Suppressor macrophage treated with lipopolysaccharide for 1 hour (primary cell): ENCODE data around the gene ABCD2.
"Not testable (repeated sequence)": the region's sequence is repeated elsewhere in the genome, so short reads cannot be mapped to it uniquely, and the experiment has no call there.

Experiments used
- DNase-seq, 3 donors: peaks; one replicate each; pipeline ENCODE4 v3.0.0-alpha.2; 2020 to 2022

The ABCD2 gene

DNA sequence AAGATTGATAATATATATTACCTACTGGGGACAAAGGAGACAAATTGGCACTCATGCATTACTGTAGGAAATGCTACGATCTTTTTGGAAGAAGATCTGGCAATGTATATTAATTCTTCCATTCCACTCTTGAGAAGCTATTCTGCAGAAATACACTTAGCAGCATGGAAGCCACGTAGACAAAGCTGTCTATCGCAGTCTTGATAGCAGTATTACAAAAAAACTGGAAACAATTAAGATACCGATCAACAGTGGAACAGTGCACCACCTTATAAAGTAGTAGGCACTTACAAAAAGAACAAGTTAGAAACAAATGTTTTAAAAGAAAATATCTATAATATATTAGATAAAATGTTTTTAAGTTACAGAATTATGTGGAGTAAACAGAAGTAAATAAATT is 87.2 kb downstream of the ABCD2 start:
- no peak for DNase-seq

DNA sequence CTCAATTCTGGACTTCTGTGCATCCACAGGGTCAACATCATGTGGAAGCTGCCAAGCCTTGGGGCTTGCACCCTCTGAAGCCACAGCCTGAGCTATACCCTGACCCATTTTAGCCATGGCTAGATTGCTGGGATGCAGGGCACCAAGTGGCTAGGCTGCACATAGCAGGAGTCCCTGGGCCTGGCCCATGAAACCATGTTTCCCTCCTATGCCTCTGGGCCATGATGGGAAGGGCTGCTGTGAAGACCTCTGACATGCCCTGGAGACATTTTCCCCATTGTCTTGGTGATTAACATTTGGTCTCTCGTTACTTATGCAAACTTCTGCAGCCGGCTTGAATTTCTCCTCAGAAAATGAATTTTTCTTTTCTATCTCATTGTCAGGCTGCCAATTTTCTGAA is 92.6 kb downstream of the ABCD2 start:
- no peak for DNase-seq

DNA sequence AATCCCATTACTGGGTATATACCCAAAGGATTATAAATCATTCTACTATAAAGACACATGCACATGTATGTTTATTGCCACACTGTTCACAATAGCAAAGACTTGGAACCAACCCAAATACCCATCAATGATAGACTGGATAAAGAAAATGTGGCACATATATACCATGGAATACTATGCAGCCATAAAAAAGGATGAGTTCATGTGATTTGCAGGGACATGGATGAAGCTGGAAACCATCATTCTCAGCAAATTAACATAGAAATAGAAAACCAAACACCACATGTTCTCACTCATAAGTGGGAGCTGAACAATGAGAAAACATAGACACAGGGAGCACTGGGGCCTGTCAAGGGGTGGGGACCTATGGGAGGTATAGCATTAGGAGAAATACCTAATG is 97.4 kb downstream of the ABCD2 start:
- DNase-seq, result not testable (repeated sequence)

DNA sequence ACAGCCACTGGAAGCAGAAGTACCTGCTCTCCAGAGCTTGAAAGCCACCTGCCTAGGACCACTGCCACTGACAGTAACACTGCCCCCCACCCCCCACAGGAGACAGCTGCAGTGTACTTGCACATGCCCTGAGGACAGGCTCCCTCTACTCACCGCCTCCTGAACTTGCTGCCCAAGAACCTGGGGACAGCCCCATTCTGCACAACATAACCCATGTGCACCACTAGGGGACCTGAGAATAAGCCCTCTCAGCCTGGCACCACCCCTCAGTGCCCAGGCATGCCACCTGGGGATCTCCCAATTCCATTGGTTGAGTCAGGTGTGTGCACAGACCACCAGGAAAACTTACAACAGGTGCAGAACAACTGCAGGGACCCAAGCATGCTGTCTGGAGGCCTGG is 109.6 kb downstream of the ABCD2 start:
- DNase-seq, result no peak

DNA sequence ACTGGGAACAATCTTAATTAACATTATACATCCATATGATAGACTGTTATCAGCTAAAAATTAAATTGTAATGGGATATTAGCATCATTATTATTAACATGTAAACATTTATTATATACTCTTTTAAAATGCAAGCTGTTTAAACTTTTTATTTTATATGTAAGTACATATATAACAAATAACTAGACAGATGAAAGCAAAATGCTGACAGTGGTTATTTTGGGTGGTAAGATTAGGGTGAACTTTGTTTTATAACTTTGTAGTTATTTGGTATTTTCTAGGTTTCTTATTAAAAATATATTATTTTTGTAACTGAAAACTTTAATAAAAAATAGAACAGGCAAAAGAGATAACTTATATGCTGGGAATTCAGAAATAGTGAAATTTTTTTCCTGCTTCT is 114.0 kb downstream of the ABCD2 start:
- no peak for DNase-seq

DNA sequence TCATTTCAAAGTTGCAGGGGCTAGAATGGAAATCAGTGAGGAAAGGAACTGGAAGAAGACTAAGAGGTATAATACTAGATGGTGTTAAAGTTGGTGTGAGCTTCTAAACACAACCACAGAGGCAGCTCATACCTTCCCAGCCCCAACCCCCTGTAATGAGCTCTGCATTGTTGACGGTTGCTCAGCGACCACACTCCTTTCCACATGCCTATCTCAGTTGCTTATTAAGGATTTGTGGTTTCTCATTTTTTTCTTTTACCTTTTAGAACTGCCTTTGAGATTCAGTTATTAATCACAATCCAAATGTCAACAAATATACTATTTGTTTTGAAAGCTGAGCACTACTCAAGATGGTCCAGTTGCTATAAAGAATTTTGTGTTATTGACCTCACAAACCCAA is 114.6 kb downstream of the ABCD2 start:
- DNase-seq, result no peak

DNA sequence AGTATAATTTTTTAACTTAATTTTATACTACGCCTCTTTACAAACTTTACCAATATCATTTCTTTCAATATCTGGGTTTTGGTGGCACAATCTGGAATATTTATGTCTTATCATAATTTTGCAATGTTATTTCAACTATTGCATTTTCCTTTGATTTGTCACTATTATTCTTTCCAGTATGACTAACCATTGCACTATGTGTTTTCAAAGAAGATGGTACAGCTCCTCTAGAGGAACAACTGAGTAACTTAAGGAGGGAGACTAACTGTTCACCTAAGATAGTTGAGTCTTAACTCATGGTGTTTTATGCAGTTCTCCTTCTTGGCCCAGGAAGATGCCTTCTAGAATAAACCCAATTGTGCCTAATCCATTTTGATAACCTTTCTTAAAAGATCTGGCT is 116.2 kb downstream of the ABCD2 start:
- no peak for DNase-seq

DNA sequence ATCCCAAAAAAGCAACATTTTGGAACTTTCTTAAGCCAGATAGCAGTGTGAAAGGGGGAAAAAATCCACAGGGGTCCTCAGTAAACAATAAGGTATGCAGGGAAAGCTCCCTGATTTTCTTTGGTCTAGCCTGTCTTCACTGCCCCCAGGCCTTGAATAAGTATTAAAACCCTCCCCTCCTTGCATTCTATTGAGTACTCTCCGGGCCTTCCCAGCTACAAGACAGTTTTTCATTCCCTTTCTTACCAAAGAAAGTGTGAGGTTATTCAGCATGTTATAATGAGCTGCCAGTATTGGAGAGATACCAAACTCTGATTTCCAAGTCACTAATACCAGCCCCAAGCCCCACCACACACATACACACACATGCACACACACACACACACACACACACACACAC is 116.9 kb downstream of the ABCD2 start:
- no peak for DNase-seq
